ENCODE data around the gene KCNJ5.

Gene KCNJ5

GRCh38 chr11:128925250-128925600, 34.1 kb downstream of the KCNJ5 start:
- no peak overlapping the region for H3K27ac Mint-ChIP-seq (ENCODE audit: low read depth)
- no peaks in the 10 kb centered on the region for H3K36me3 Mint-ChIP-seq (ENCODE audit: insufficient read depth)
- H3K27me3 Mint-ChIP-seq: peaks cover 24% of the 10 kb centered on the region
- no peak for DNase-seq (ENCODE audit: low spot score in 2 of 2)
- no peak for ATAC-seq (replicated peaks; ENCODE audit: extremely low read depth, poor library complexity, severe bottlenecking)
- peaks cover 21% of the 10 kb centered on the region for H3K4me1 Mint-ChIP-seq
- H3K4me3 Mint-ChIP-seq: no peak overlapping the region
- no peaks in the 10 kb centered on the region for H3K9me3 Mint-ChIP-seq

GRCh38 chr11:128926000-128926399, 34.8 kb downstream of the KCNJ5 start:
- H3K27me3 Mint-ChIP-seq: peaks cover 16% of the 10 kb centered on the region
- H3K9me3 Mint-ChIP-seq: no peaks in the 10 kb centered on the region
- no peak for ATAC-seq (replicated peaks; ENCODE audit: extremely low read depth, poor library complexity, severe bottlenecking)
- no peaks in the 10 kb centered on the region for H3K36me3 Mint-ChIP-seq (ENCODE audit: insufficient read depth)
- H3K27ac Mint-ChIP-seq (ENCODE audit: low read depth): no peak overlapping the region
- H3K4me1 Mint-ChIP-seq: peaks cover 21% of the 10 kb centered on the region
- DNase-seq (ENCODE audit: low spot score in 2 of 2): no peak
- H3K4me3 Mint-ChIP-seq: no peak overlapping the region

DNA sequence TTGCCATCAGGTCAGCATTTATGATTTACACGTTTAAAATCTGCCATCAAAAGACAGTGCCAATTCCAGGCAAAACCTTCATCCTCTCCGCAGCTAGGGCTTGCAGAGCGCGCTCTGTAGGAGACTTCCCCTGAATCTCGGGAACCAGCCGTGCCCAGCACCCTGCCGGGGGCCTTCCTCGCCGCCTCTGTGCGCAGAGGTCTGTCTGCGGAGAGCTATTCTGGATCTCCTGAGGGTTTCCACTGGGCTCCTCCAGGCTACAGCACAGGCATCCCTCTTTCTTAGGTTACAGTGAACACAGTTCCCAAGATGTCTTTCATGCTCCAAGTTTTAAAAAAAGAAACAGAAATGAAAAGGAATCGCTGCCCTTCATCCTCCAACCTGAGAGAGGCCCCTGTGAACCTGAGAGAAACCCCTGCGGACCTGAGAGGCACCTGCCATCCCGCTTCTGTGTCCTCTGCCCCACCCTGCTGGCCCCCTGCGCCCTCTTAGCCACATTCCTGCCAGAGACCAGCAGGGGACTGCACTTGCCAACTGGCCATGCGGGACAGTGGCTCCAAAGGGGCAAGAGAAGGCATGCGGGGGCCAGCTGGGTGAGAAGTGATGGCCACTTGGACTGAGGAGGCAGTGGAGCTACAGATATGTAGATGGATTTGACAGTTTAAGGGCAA, 35.4 kb downstream of the KCNJ5 start:
- DNase-seq (ENCODE audit: low spot score in 2 of 2) (no peak), ATAC-seq (replicated peaks; ENCODE audit: extremely low read depth, poor library complexity, severe bottlenecking) (no peak)
- Mint-ChIP-seq H3K4me3 (no peak overlapping the region), H3K27me3 (peaks cover 11% of the 10 kb centered on the region), H3K27ac (ENCODE audit: low read depth) (no peak overlapping the region), H3K36me3 (ENCODE audit: insufficient read depth) (no peaks in the 10 kb centered on the region), H3K4me1 (peaks cover 21% of the 10 kb centered on the region), H3K9me3 (no peaks in the 10 kb centered on the region)

GRCh38 chr11:128927108-128927461, 35.9 kb downstream of the KCNJ5 start:
- H3K27ac Mint-ChIP-seq (ENCODE audit: low read depth): no peak overlapping the region

GRCh38 chr11:128927683-128928336, 36.7 kb downstream of the KCNJ5 start:
- H3K4me1 Mint-ChIP-seq: peaks cover 21% of the 10 kb centered on the region
- ATAC-seq (replicated peaks; ENCODE audit: extremely low read depth, poor library complexity, severe bottlenecking) (no peak), DNase-seq (ENCODE audit: low spot score in 2 of 2) (no peak)
- no peak overlapping the region for H3K27ac Mint-ChIP-seq (ENCODE audit: low read depth)
- H3K36me3 Mint-ChIP-seq (ENCODE audit: insufficient read depth): no peaks in the 10 kb centered on the region
- peak overlapping the region; percentile 20 for H3K4me3 Mint-ChIP-seq
- peaks cover 10% of the 10 kb centered on the region for H3K27me3 Mint-ChIP-seq
- no peaks in the 10 kb centered on the region for H3K9me3 Mint-ChIP-seq

More at GRCh38 chr11:128927108-128927461, 35.9 kb downstream of the KCNJ5 start:
- no peaks in the 10 kb centered on the region for H3K9me3 Mint-ChIP-seq
- DNase-seq (ENCODE audit: low spot score in 2 of 2) (no peak), ATAC-seq (replicated peaks; ENCODE audit: extremely low read depth, poor library complexity, severe bottlenecking) (no peak)
- H3K27me3 Mint-ChIP-seq: peaks cover 10% of the 10 kb centered on the region
- H3K36me3 Mint-ChIP-seq (ENCODE audit: insufficient read depth): no peaks in the 10 kb centered on the region
- peaks cover 21% of the 10 kb centered on the region for H3K4me1 Mint-ChIP-seq
- H3K4me3 Mint-ChIP-seq: no peak overlapping the region

- Mint-ChIP-seq H3K27ac (ENCODE audit: low read depth) (no peak overlapping the region), H3K4me3 (peak overlapping the region; percentile 20), H3K36me3 (ENCODE audit: insufficient read depth) (no peaks in the 10 kb centered on the region), H3K4me1 (peaks cover 21% of the 10 kb centered on the region), H3K27me3 (peaks cover 14% of the 10 kb centered on the region), H3K9me3 (no peaks in the 10 kb centered on the region)
- DNase-seq (ENCODE audit: low spot score in 2 of 2): no peak
- ATAC-seq (replicated peaks; ENCODE audit: extremely low read depth, poor library complexity, severe bottlenecking): peak; percentile 66
These were observed 37.2 kb downstream of the KCNJ5 start for GRCh38 chr11:128928400-128928799.

- H3K4me1 Mint-ChIP-seq: peaks cover 21% of the 10 kb centered on the region
- no peaks in the 10 kb centered on the region for H3K9me3 Mint-ChIP-seq
- no peak overlapping the region for H3K27ac Mint-ChIP-seq (ENCODE audit: low read depth)
- no peak for ATAC-seq (replicated peaks; ENCODE audit: extremely low read depth, poor library complexity, severe bottlenecking)
- H3K4me3 Mint-ChIP-seq: no peak overlapping the region
- peaks cover 24% of the 10 kb centered on the region for H3K27me3 Mint-ChIP-seq
- H3K36me3 Mint-ChIP-seq (ENCODE audit: insufficient read depth): no peaks in the 10 kb centered on the region
- no peak for DNase-seq (ENCODE audit: low spot score in 2 of 2)
These were observed 38.3 kb downstream of the KCNJ5 start for GRCh38 chr11:128929468-128929867.

DNA sequence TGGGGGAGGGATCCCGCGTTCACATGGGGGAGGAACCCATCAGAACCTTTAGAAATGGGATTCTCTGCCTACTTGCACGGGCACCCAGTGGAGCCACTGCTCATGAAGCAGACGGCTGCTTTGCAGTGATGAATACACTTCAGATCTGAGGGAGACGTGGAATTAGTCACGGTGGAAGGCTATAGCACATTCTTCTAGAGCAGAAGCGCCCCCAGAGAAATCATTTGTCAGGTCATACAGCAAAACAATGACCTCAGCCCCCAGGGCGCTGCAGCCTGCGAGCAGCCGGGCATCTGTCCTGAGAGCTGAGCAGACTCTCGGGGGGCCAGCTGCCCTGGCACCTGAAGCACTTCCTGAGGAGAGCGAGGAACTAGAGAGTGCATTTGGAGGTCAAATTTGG, 38.8 kb downstream of the KCNJ5 start:
- Mint-ChIP-seq H3K36me3 (ENCODE audit: insufficient read depth) (no peaks in the 10 kb centered on the region), H3K9me3 (no peaks in the 10 kb centered on the region), H3K27ac (ENCODE audit: low read depth) (no peak overlapping the region), H3K4me3 (no peak overlapping the region), H3K27me3 (peaks cover 28% of the 10 kb centered on the region), H3K4me1 (peaks cover 21% of the 10 kb centered on the region)
- DNase-seq (ENCODE audit: low spot score in 2 of 2) (no peak), ATAC-seq (replicated peaks; ENCODE audit: extremely low read depth, poor library complexity, severe bottlenecking) (no peak)

- Mint-ChIP-seq H3K9me3 (no peaks in the 10 kb centered on the region), H3K36me3 (ENCODE audit: insufficient read depth) (no peaks in the 10 kb centered on the region), H3K4me1 (peaks cover 21% of the 10 kb centered on the region), H3K4me3 (no peak overlapping the region), H3K27ac (ENCODE audit: low read depth) (no peak overlapping the region), H3K27me3 (peaks cover 28% of the 10 kb centered on the region)
- ATAC-seq (replicated peaks; ENCODE audit: extremely low read depth, poor library complexity, severe bottlenecking) (no peak), DNase-seq (ENCODE audit: low spot score in 2 of 2) (no peak)
These were observed 39.9 kb downstream of the KCNJ5 start for GRCh38 chr11:128931066-128931465.

DNA sequence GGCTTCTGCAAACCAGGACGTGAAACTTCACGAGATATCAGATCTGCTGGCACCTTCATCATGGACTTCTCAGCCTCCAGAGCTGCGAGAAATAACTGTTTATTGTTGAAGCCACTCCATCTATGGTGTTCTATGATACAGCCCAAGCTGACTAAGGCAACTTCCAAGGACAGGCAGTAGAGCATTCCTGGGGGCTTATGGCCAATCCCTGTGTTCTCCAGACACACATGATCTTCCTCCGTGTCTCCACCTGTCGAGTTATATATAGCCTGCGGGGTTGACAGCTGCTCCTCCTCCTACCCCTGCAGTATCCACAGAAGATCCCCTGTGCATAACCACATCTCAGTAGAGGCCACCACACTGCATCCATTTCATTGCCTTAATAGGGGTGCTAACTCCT, 40.5 kb downstream of the KCNJ5 start:
- no peak overlapping the region for H3K4me3 Mint-ChIP-seq
- no peak for ATAC-seq (replicated peaks; ENCODE audit: extremely low read depth, poor library complexity, severe bottlenecking)
- DNase-seq (ENCODE audit: low spot score in 2 of 2): no peak
- H3K36me3 Mint-ChIP-seq (ENCODE audit: insufficient read depth): no peaks in the 10 kb centered on the region
- peaks cover 28% of the 10 kb centered on the region for H3K27me3 Mint-ChIP-seq
- H3K27ac Mint-ChIP-seq (ENCODE audit: low read depth): no peak overlapping the region
- H3K4me1 Mint-ChIP-seq: peaks cover 21% of the 10 kb centered on the region
- H3K9me3 Mint-ChIP-seq: no peaks in the 10 kb centered on the region

DNA sequence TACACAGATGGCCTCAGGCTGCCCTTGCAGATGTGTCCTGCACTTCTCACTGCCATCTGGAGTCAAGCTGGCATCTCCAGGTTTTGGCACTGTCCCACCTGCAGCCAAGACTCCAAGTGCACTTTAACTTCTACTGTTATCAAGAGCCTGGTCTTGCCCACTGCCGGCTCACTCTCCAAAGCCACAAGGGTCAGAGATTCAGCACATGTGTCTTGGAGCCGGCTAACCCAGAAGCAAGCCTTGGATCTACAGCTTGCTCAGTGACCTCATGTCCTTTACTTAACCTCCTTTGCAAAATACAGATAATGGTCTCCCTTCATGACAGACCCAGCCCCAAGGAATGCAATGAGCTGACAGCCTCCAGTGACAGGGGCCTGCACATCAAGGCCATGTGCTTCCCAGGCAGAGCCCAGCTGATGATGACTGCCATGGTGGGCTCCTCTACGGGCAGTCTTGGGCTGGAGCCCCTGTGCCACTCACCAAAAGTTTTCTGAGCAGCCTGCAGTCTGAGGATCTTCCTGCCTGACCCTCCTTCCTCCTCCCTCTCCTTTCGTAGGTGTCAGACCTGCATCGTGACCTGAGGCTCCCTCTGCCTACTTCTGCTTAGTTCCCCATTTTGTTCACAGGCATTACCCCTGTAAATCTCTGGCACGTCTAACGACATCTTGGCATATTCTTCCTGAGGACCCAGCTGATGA, 42.5 kb downstream of the KCNJ5 start:
- Mint-ChIP-seq H3K4me3 (no peak overlapping the region), H3K9me3 (no peaks in the 10 kb centered on the region), H3K4me1 (peaks cover 10% of the 10 kb centered on the region), H3K27me3 (peaks cover 28% of the 10 kb centered on the region), H3K36me3 (ENCODE audit: insufficient read depth) (no peaks in the 10 kb centered on the region), H3K27ac (ENCODE audit: low read depth) (no peak overlapping the region)
- DNase-seq (ENCODE audit: low spot score in 2 of 2): no peak
- ATAC-seq (replicated peaks; ENCODE audit: extremely low read depth, poor library complexity, severe bottlenecking): no peak

GRCh38 chr11:128934351-128934750, 43.2 kb downstream of the KCNJ5 start:
- DNase-seq (ENCODE audit: low spot score in 2 of 2): no peak
- Mint-ChIP-seq H3K27me3 (peaks cover 25% of the 10 kb centered on the region), H3K4me3 (no peak overlapping the region), H3K27ac (ENCODE audit: low read depth) (no peak overlapping the region), H3K4me1 (peaks cover 5% of the 10 kb centered on the region), H3K36me3 (ENCODE audit: insufficient read depth) (no peaks in the 10 kb centered on the region), H3K9me3 (no peaks in the 10 kb centered on the region)
- no peak for ATAC-seq (replicated peaks; ENCODE audit: extremely low read depth, poor library complexity, severe bottlenecking)

GRCh38 chr11:128934926-128935325, 43.8 kb downstream of the KCNJ5 start:
- H3K27ac Mint-ChIP-seq (ENCODE audit: low read depth): no peak overlapping the region
- H3K27me3 Mint-ChIP-seq: peaks cover 19% of the 10 kb centered on the region
- DNase-seq (ENCODE audit: low spot score in 2 of 2) (no peak), ATAC-seq (replicated peaks; ENCODE audit: extremely low read depth, poor library complexity, severe bottlenecking) (no peak)
- H3K9me3 Mint-ChIP-seq: no peaks in the 10 kb centered on the region
- H3K4me1 Mint-ChIP-seq: no peaks in the 10 kb centered on the region
- H3K4me3 Mint-ChIP-seq: no peak overlapping the region
- no peaks in the 10 kb centered on the region for H3K36me3 Mint-ChIP-seq (ENCODE audit: insufficient read depth)
